Activated T-helper 1 cell treated with anti-CD3 and anti-CD28 coated beads, Interleukin-2, amount 50 U/mL, for 16 hours (primary cell): Measurements from ENCODE around the gene CD8B.
"Not testable (repeated sequence)": the region's sequence is repeated elsewhere in the genome, so short reads cannot be mapped to it uniquely, and the experiment has no call there.

Experiments
- DNase-seq, 2 donors: peaks; one replicate each; pipeline ENCODE4 v3.0.0-alpha.2; 2020; ENCODE audit warnings: low read depth in 1 of 2, low spot score in 1 of 2

Gene CD8B

DNA sequence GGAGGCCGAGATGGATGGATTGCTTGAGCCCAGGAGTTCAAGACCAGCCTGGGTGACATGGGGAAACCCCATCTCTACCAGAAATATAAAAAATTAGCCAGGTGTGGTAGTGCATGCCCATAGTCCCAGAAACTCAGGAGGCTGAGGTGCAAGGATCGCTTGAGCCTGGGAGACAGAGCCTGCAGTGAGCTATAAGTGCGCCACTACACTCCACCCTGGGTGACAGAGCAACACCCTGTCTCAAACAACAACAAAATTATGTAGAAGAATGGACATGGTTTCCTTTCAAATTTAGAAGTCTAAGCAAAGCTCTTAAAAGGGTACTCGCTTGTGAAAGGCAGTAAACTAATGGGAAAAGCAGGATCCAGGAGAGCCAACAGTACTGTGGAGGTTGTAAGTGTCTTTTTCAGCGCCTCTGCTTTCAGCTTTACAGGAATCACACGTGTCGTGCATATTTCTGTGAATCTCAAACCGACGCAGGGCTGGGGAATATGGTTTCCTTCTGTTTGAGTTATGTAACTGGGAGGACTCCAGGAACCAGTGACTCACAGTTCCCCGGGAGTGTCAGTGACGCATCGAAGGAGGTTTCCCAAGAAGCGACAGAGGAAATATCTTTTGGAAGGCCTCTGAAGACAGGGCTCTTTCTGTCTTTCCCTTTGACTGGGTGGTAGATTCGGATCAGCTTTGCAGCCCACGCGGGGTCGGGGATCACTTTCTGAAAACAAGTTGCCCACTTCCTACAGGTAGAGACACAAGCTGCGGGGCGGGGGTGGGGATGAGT is 24.6 kb downstream of the CD8B start:
- peak in 1 of 2 donors; percentile 6 for DNase-seq

DNA sequence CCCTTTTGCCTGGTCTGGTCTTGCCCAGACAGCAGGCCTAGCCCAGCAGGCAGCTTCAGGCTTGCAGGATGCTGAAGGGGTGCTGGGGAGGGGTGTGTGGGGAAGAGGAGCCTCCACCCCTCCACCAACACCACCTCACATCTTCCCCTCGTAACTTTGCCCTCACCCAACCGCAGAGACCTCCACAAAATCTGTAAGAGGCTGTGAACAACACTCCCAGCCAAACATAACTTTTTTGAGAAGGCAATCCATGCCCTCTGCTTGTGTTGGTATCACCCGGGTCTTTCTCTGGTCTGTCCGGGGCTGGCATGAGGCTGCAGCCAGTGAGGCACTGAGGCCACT is 26.2 kb downstream of the CD8B start:
- DNase-seq, result not testable (repeated sequence)

DNA sequence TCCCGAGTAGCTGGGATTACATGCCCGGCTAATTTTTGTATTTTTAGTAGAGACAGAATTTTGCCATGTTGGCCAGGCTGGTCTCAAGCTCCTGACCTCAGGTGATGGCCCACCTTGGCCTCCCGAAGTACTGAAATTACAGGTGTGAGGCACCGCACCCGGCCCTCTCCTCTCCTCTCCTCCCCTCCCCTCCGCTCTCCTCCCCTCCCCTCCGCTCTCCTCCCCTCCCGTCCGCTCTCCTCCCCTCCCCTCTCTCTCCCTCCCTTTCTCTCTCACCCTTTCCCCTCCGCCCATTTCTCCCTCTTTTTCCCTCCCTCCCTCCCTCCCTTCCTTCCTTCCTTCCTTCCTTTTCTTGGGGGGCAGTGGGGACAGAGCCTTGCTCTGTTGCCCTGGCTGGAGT is 28.4 kb downstream of the CD8B start:
- DNase-seq, result no peak

DNA sequence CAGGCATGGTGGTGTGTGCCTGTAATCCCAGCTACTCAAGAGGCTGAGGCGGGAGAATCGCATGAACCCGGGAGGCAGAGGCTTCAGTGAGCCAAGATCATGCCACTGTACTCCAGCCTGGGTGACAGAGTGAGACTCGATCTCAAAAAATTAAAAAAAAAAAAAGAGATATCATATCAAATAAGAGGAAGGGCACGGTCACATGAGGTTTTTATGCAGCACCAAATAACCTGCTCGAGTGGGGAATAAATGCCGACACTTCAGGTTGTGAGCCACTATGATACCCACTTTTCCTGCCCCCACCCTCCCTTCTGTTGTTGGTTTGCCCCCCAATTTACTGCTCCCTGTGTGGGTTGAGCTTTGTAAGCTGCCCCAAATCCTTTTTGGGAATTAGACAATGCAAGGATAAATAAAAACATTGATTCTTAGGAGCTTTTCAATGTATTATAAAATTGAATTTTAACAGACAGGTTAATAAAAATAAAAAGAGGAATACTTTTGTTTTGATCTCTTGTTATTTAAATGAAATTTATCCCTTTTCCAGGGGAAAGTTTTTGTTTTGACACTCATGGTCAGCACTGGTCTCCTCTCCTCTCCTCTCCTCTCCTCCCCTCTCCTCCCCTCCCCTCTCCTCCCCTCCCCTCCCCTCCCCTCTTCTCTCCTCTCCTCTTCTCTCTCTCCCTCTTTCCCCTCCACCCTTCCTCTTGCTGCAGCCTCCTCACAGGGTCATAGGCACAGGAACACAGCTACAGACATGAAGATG is 29.2 kb downstream of the CD8B start:
- DNase-seq, result no peak

DNA sequence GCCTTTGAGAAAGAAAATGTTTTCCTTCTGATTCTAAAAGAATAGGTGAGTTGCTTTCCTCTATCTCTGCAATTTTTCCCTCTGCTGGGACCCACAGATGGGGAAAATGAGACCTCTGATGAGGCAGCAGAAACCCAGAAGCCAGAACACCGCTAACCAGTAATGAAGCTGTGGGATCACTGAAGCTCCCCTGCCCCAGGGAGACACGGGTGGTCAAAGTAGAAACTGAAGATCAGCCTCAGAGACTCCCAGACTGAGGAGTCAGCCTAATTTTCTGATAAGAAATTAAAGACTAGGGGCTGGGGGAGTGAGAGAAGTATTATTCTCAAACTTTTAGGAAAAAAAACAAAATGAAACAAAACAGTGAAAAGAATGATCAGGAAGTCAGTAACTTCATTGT is 30.1 kb downstream of the CD8B start:
- no peak for DNase-seq

DNA sequence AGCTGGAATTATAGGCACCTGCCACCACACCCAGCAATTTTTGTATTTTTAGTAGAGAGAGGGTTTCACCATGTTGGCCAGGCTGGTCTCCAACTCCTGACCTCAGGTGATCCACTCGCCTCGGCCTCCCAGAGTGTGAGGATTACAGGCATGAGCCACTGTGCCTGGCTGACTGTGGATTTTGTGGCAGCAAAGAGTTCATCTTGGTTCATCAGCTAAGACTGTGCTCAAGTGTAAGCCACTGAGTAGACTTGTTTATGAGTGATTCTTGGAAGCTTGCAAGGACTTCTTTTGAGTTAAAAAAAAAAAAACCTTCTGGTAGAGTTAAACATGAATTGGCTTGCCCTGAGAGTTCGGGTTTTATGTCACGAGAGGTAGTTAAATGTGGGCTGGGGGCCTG is 34.7 kb downstream of the CD8B start:
- DNase-seq, result no peak

DNA sequence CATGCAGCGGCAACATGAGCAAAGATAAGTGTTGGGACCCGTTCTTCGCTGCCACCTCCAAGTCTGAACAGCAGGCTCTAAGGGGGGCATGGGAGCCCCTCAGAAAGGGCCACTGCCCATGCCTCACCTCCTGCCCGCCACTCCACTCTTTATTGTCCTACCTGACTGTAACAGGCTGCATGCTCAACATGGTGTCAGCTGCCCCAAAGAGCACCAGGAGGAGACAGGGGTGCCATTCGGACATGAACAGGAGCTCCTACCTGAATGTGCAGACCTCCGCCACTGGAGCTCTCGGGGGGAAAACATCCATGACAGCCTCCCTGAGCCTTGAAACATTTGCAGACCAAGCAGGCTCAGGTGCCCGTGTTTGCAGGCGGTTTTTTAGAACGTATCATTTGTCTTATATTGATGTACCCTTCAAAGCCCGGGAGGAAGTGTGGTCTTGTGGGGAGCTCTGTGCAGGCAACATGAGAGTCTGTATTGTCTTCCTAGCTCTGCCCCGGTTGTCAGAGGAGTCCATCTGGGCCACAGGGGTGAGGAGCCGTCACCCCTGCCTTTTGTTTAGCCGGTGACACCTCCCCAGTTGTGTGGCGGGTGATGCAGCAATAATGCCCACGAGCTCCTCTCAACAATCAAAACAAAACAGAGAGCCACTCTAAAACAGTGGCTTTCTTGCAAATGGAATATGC is 35.8 kb downstream of the CD8B start:
- no peak for DNase-seq

DNA sequence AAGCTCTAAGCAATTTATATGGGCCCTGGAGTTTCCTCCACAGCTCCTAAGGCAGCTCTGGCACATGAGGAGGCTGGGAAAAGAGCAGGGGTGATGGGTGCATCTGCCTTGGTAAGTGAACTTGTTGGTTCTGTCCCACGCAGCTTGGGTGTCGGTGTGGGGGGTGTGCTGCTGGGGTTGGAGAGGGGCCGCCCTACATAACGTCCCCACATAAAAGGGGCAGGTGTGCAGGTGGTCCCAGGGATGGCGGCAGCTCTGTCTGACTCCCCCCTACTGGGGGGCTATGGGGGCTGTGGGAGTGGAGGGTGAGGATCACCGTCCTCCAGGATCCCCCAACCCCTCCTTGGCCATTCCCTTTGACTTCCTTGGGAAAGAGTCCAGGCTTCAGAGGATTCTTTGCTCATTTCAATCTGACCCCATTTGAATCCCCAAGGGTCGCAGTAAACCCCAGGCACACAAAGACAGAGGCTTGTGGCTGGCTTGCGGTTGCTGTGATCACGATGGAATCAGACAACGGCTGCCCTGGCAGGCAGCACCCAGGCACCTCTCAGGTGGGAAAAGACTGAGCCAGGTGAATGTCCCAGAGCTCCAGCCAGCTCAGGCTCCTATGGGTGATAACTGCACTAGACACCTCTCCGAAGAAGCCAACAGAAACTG is 36.5 kb downstream of the CD8B start:
- no peak for DNase-seq

DNA sequence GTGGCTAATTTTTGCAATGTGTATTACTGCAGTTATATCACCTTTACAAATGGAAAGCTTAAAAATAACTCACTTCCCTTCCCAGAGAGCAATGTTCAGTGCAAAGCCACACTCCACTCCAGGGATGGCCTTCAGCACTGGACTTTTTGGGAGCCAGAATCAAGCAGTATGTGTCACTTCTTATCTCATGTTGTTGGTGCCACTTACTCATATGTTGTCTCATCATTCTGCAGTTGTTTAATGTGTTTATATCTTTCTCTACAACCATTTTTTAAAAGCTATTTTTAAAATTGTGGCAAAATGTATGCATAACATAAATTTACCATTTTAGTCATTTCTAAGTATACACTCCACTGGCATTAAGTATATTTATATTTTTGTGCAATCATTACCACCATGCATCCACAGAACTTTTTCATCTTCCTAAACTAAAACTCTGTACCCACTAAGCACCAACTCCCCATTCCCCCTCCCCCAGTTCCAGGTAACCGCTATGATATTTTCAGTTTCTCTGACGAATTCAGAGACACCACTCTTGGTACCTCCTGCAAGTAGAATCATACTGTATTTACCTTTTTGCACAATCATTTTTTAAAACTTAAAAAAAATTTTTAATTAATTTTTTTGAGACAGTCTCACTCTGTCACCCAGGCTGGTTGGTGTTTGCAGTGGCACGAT is 38.9 kb downstream of the CD8B start:
- DNase-seq, result no peak

DNA sequence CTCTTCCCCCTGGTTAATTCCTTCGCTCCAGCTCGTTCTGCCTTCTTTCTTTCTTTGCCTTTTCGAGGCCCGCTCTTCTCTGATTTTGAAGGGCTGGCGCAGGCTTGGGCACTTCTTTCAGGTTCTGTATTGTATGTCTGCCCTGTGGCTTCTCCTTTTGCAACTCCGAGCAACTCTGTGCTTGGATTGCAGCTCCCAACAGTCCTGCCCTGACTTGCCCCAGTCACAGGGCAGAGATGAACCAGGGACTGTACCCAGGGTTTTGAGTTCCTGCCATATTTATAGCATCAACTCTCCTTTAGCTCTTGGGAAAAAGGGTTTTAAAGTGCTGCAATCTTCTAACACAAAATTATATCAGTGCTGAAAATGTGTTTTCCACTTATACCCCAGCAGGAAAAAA is 39.8 kb downstream of the CD8B start:
- no peak for DNase-seq

DNA sequence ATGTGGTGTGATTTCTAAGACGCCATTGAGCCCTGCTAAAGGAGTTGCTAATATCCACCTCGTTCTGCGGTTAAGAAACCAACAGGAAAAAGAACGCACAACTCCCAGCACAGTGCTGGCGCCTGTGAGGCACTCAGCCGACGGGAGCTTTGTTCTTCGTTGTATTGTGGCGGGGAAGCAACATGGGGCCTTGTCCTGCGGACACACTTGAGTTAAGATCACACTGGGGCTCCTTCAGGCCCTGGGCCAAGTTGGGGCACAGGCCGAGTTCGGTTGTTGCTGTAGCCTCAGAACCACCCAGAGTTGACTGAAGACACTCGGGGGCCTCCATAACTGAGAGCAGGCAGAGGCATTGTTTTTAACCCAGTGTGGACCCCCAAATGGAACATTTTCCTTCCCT is 40.4 kb downstream of the CD8B start:
- no peak for DNase-seq

DNA sequence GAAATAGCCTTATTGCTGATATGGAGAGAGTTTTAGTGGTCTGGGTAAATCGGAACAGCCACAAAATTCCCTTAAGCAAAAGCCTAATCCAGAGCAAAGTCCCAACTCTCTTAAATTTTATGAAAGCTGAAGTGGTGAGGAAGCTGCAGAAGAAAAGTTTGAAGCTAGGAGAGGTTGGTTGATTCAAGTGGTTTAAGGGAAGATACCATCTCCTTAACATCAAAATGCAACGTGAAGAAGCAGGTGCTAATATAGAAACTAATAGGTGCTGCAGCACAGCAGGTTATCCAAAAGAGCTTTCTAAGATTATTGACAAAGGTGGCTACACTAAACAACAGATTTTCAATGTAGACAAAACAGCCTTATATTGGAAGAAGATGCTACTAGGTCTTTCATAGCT is 42.7 kb downstream of the CD8B start:
- no peak for DNase-seq

DNA sequence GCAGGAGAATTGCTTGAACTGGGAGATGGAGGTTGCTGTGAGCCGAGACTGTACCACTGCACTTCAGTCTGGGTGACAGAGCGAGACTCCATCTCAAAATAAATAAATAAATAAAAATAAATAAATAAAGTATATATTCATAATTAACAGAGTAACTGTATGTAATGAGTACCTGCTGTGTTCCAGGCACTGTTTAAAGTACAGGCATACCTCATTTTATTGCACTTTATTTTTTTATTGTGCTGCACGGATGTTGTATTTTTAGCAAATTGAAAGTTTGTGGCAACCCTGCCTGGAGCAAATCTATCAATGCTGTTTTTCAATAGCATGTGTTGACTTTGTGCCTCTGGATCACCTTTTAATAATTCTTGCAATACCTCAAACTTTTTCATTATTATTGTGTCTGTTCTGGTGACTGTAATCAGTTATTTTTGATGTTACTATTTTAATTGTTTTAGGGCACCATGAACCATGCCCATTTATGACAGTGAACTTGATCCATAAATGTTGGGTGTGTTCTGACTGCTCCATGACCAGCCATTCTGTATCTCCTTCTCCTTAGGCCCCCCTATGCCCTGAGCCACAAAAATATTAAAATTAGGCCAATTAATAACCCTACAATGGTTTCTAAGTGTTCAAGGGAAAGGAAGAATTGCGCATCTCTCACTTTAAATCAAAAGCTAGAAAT is 43.4 kb downstream of the CD8B start:
- no peak for DNase-seq

DNA sequence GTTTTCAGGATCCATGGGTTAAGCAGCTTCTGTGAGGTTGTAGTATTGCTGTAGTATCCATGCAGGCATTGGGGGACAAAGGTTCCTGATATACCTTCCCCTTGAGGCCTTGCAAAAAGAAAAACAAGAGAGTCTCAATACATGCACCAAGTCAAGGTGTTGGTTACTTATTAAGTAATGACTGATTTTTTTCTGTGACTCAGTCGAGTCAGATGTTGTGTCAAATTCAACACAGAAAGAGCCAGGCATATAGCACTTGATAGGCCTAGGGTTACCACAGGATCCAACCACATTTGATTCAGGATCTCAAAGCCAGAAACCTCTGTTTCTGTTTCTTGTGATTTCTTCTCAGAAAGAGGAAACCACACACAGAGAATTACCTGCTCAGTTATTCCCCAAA is 46.1 kb downstream of the CD8B start:
- DNase-seq, result no peak

DNA sequence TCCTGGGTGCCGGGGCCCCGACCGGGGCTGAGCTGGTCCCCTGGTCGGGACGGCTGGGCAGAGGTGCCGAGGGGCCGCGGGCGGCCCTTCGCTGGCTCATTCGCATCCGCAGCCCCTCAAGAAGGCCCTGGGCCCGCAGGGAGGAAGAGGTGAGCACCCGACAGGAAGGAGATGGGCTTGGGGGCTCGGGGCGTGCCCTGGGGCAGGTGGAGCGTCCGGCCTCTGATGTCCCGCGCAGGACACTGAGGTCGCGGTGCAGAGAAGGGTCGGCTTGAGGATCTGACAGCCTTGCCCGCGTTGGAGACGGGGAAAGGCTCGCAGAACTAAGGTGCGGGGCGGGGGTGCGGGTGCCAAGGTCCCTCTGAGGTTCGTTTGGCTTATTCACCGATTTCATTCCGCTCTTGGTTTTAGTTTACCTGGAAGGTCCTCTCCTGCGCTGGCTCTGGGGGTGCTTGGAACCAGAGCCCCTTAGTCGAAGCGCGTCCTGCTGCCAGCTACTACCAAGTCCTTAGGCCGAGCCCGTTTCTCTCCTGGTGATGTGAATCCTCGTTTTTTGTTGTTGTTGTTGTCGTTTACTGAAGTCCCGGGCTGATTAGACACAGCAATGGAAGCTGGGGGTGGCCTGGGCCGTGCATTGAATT is 52.1 kb downstream of the CD8B start:
- no peak for DNase-seq

DNA sequence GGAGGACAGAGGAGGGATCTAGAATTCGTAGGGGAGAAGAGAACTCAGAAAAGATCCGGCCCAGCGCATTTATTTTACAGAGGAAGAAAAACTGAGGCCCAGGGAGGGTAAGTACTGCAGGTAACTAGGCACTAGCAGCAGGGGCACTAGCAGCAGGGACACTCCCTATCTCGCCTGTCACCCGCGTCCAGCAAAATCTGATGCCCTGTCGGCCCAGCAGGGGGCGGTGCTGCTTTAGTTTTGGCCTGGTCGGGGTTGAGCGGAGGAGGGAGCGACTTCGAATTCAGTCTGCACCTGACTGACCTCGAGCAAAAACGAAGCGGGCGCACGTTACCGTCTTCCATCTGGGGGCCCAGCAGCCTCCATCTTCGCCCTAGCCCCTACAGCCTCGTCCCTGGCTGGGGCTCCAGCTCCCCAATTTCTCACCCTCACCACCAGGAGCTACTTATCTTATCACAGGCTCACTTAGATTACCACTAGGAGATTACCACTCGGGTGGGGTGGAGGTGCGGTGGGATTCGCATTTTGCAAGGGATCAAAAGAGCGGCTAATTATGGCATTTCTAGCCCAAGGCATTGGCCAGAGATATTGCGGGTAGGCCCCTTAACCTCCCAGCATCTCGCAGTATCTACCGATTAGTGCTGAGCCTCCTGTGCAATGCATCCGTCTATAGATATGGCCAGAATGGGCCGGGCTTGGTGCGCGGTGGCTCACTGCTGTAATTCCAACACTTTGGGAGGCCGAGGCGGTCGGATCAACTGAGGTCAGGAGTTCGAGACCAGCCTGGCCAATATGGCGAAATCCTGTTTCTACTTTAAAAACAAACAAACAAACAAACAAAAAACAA is 53.1 kb downstream of the CD8B start:
- peak; percentile 81 for DNase-seq

DNA sequence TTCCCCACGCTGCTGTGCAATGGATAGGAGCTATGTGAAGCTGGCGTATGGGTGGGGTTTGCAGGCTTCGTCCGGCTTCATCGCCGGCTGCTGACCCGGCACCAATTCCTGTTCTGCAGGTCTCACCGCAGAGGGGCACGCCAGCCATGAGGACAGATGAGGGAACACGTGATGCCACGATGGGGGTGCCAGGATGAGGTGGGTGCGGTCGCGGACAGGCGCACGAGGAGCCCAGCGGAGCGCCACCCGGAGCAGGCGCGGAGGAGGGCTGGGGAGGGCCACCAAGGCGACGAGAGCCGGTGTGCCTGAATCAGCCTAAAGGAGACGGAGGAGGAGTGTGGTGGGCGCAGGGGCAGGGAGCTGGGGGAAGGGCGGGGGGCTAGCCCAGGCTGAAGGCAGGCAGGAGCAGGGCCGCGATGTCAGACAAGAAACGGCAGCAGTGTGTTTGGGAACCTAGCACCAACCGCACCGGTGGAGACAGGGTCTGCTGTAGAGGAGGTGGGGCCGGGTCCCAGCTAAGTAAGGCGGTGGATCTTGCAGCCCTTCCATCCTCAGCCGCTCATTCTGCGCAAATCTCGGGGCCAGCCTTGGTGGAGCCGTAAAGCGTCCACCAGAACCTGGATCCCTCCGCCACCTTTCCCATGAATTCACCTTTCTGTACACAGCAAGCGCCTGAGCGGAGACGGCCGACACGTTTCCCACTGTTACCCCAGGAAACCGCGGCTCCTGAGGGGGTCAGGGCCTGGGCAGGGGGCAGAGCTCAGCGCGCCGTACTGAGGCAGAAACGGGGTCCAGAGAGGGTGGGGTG is 54.0 kb downstream of the CD8B start:
- no peak for DNase-seq

DNA sequence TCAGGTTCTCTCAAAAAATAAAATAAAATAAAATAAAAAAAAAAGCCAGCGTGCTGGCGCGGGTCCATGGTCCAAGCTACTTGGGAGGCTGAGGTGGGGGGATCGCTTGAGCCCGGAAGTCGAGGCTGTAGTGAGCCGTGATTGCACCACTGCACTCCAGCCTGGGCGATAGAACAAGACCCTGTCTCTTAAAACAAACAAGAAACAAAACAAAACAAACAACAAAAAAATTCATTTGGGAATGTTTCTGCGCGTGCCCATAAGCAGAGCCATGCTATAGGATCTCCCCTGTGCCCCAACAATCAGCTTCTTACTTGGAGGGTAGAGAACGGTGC is 54.6 kb downstream of the CD8B start:
- DNase-seq, result no peak
